SK-MEL-5 (cell line): Measurements from ENCODE around the gene WHRN. TPM values are rescaled to one million over a fixed set of nuclear protein-coding genes. Genes with fewer than 3 reads are reported as not detected.

ENCODE experiments used
- DNase-seq: peaks from one replicate; pipeline ENCODE4 v3.0.0-alpha.2; 2016; ENCODE audit warnings: low read depth, low spot score
- in situ Hi-C: cut with HindIII; loops from 2 replicates; pipeline ENCODE4 v1.10.0; 2016; ENCODE audit warnings: low sequenced_read_pairs, high pct_unique_total_duplicates, low pct_unique_long_range_greater_than_20kb
- total RNA-seq: library from RNA; depleted of rRNA; stranded (reverse); fragments of >200 nt; shearing (Covaris generic); gene quantifications from 2 replicates; pipeline ENCODE4 v1.2.3, GENCODE V29; 2014

Gene WHRN
- total RNA-seq, 1 experiment from 2014 or later, result 4.5 TPM

DNA sequence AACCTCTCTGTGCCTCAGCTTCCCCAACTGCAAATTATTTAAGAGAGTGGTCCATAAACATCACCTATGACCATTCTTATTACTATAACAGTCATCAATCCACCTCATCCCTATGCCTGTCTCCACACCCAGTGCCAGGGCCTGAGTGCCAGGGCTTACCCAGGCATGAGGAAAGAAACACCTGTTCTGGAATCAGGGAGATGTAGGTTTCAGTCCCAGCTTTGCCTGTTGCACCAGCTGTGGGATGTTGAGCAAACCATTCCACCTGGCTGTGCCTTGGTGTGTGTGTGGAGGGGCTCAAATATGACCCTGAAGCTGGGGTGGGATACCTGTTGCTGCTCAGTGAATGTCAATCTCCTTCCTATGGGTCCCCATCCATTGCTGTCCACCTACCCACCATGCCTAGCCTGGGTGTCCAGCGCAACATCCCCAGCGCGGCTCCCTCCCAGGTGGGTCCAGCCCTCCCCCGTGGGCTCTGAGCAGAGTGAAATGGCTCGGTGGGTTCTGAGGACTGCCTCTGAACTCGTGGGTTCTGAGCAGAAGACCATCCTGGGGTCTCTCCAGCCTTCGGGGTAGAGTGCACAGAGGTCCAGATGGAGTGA lies 133.8 kb downstream of the WHRN start:
- in situ Hi-C loops, result no loop called here
- no peak for DNase-seq

GRCh38 chr9:114370968-114371320 lies 134.3 kb downstream of the WHRN start:
- in situ Hi-C loops, result no loop called here
- DNase-seq, result no peak

GRCh38 chr9:114370251-114370967 lies 134.9 kb downstream of the WHRN start:
- DNase-seq, result no peak
- in situ Hi-C loops, result no loop called here

GRCh38 chr9:114369216-114370130 lies 135.8 kb downstream of the WHRN start:
- DNase-seq, result no peak
- in situ Hi-C loops, result no loop called here

DNA sequence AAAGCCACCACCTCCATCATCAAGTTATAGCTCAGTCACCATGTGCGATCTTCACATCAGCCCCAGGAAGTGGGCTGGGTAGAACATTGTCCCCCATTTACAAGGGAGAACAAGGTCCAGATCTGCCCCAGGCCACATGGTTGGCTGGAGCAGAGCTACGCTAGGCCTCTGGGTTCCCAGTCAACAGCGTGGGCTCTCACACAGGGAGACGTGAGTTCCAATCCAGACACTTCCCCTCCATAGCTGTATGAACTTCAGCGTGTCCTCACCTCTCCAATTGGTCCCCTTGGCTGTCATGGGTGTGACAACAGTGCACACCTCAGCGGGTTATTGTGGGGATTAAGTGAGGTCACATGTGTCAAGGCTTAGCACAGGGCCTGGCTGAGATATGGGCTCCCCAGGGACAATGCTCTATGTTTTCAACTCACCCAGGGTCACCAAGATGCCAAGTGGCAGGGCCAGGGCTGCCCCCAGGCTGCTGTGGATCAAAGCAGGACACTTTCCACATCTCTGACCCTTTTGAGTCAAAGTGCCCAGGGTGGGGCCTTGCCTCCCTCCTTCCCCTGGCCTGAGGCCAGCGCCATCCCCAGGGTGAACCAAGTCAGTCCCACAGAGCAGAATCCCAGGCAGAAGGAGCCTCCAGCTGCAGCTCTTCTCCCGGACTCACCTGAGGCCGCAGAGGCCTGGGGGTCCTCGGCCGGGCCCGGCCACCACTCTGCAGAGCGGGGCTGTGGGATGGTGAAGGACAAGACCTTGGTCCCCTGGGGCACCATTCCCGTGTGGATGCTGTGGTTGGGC lies 137.3 kb downstream of the WHRN start:
- no peak for DNase-seq
- in situ Hi-C loops, result no loop called here

- DNase-seq, result no peak
- in situ Hi-C loops, result no loop called here
Observed at GRCh38 chr9:114367366-114367765, 137.9 kb downstream of the WHRN start.

DNA sequence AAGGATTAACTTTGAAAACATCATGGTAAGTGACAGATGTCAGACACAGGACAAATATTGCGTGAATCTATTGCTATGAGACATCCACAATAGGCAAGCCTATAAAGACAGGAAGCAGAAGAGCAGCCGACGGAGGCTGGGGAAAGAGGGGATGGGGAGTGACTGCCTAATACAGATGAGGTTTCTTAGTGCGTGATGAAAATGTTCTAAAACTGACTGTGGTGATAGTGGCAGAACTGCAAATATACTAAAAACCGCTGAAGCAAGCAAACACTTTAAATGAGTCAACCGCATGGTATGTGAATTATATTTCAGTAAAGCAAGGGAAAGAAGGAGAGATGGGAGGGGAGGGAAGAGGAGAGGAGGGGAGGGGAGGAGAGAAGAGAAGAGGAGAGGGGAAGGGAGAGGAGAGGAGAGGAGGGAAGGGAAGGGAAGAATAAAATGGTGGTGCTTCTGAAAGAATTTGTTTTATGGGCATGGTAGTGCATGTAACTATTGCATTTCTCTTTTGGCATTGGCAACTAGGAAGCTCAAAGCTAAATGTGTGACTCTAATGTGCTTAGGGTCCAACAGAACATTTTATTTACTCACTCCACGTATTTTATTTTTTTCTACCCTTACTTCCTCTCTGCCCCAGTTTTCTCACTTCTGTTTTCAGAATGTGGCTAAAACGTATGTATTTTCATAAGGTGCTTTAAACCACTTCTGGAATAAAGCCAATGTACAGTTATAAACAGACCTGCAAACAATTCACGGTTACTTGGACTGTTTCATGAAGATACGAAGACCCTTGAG lies 138.7 kb downstream of the WHRN start:
- in situ Hi-C loops, result no loop called here
- DNase-seq, result no peak

DNA sequence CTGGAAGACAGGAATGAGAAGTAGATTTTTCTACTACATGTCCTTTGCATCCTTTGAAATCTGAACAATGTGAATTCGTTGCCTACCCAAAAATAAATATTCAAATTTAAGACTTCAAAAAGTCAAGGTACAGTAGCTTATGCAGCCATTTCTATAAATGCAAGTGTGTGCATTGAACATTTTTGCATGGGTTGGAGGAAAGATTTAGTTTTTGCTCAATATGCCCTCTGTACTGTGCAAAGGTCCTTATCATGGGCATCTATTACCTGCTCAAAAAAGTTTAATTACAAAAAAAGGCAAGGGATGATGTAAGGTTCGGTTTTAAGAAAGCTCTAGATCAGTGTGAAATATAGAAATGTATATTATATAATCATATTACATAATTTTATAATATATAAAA lies 140.1 kb downstream of the WHRN start:
- DNase-seq, result no peak
- in situ Hi-C loops, result no loop called here

DNA sequence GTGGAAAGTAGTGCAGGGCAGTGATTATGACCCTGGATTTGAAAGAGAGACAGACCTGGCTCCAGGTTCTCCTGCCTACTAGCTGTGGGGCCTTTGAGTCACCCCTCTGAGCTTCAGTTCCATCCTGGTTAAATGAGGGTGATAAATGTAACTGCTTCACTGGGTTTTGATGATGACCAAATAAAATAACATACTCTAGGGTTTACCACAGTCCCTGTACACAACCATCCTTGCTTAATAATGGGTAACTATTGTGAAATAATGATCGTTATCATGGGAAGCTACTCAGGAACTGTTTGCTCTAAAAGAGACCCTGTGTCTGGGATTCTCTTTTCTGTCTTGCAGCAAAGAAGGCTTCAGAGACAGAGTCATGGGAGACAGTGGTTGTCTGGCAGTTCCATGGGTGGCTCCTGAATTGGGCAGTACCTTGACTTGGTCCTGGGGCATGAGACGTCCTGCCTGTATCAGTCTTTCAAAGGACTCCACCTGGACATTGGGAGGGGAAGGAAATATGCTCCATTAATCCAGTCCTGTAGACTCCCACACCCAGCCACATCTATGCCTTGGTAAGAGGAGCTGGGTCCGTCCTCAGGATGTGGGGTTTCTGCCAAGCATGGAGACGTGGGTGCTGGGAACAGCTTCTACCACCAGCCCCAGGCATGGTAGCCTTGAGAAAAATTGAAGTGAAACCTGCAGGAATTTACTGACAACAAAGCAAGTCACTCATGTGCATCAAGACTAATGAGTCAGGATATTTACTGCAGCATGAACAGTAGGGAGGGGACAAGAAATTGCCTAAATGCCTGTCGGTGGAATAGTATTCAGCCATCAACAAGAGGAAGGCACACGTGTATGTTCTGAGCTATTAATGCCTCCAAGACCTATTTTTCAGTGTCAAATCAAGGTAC lies 140.9 kb downstream of the WHRN start:
- peak; percentile 10 for DNase-seq
- in situ Hi-C loops, result no loop called here

- no peak for DNase-seq
- in situ Hi-C loops, result no loop called here
Observed at GRCh38 chr9:114363424-114363823, 141.8 kb downstream of the WHRN start.

DNA sequence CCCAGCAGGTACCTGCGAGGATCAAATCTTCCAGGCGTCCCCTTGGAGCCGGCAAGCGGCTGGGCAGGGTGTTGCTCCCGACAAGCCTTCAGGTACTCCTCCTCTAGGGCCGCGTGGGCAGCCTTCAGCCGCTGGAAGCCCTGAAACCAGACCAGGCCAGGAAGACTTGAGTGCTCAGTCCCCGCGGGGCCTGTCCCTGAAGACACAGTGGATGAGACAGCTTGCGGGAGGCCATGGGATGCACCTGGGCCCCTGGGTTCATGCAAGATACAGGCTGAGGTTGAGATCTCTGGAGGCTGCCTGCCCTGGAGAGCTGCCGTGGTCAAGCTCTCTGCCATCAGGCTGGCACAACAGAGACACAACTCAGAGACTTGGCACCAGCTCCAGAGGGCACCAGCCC lies 142.9 kb downstream of the WHRN start:
- no peak for DNase-seq
- in situ Hi-C loops, result no loop called here

- DNase-seq, result no peak
- in situ Hi-C loops, result no loop called here
Observed at GRCh38 chr9:114361542-114361941, 143.7 kb downstream of the WHRN start.

DNA sequence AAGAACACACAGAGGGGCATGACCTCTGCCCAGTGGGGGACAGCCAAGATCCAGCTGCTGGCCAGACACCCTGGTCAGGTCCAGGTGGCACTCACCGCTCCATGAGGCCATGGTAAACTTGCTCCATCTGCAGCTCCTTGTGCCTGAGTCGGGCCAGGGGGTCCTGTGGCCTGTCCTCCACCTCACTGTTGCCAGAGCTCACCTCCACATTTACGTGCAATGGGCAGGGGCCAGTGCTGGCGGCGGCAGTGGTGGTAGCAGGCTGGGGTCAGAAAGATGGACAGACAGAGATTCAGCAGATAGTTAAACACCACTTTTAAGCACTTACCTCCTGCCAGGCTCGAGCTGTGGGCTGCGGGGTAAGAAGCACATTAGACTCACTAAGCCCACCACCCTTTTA lies 145.5 kb downstream of the WHRN start:
- in situ Hi-C loops, result no loop called here
- no peak for DNase-seq

GRCh38 chr9:114357911-114358328 lies 147.4 kb downstream of the WHRN start:
- no peak for DNase-seq
- in situ Hi-C loops, result no loop called here

GRCh38 chr9:114357360-114357759 lies 147.9 kb downstream of the WHRN start:
- in situ Hi-C loops, result no loop called here
- no peak for DNase-seq

- in situ Hi-C loops, result no loop called here
- no peak for DNase-seq
Observed at GRCh38 chr9:114356792-114357191, 148.5 kb downstream of the WHRN start.
